ENCODE results near the gene NUTF2. TPM values are rescaled to one million over a fixed set of nuclear protein-coding genes. Genes with fewer than 3 reads are reported as not detected.
A peak's percentile ranks its signal among the peaks of the same experiment; 100 is the strongest.

The NUTF2 gene
- total and polyA plus RNA-seq, 2 of the 8 experiments (the other 6 are each of a cell fraction or from before 2014, with no cell fraction given) = 219 to 377 TPM

GRCh38 chr16:67833415-67834241, 13.1 kb upstream of the NUTF2 start (continued):
- TF ChIP-seq CHD7 (IDR thresholded peaks at IDR 0.05; ENCODE audit: insufficient replicate concordance, low read length) = no peak
- no peak for TF ChIP-seq JUN (IDR thresholded peaks at IDR 0.05; ENCODE audit: low read depth, low read length)
- 0 out of 2 replicates have a peak, but pooled peaks have one; percentile 13 for TF ChIP-seq TCF12 (IDR thresholded peaks at IDR 0.05; ENCODE audit: low read depth, low read length)
- no peak for TF ChIP-seq EP300 (IDR thresholded peaks at IDR 0.05; ENCODE audit: borderline replicate concordance in 1 of 2, low read depth in 2 of 2, low read length in 2 of 2)
- peak; percentile 76 for TF ChIP-seq KDM4A (IDR thresholded peaks at IDR 0.05; ENCODE audit: low read depth, low read length, severe bottlenecking)
- TF ChIP-seq YY1 (IDR thresholded peaks at IDR 0.05; ENCODE audit: low read depth, low read length) = peak; percentile 88
- no peak for TF ChIP-seq CTBP2 (IDR thresholded peaks at IDR 0.05; ENCODE audit: borderline replicate concordance, insufficient read depth, insufficient read length, low read length)
- TF ChIP-seq ASH2L (IDR thresholded peaks at IDR 0.05; ENCODE audit: low read length) = no peak
- TF ChIP-seq POLR2A (IDR thresholded peaks at IDR 0.05; ENCODE audit: control extremely low read depth in 1 of 2, low read depth in 2 of 2, low read length in 2 of 2) = peak in 1 of 2 experiments; percentile 84; a peak in 2 of 3 replicates
- no peak for TF ChIP-seq GABPA (IDR thresholded peaks at IDR 0.05; ENCODE audit: borderline replicate concordance, insufficient read depth, low read length)
